HG03571 (cell line): Measurements from ENCODE around the gene TTC23.

Source experiments
- ATAC-seq: cut with Tn5 transposase; IDR thresholded peaks from one replicate; pipeline ENCODE4 v1.9.1; 2021; ENCODE audit not compliant: unreplicated experiment

Gene TTC23

DNA sequence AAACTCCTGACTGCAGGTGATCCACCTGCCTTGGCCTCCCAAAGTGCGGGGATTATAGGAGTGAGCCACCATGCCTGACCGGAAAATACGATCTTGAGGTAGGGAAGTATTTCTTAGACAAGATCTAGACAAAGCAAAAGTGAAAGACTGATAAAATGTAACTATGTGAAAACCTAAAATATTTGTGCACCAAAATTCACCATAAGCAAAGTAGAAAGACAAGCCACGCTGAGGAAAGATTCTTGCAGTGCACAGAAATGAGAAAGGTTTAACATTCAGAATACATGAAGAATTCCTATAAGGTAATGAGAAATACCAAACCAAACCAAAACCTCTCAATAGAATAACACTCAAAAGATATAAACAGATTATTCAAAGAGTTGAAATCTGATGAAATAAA is 108.8 kb downstream of the TTC23 start:
- no peak for ATAC-seq

DNA sequence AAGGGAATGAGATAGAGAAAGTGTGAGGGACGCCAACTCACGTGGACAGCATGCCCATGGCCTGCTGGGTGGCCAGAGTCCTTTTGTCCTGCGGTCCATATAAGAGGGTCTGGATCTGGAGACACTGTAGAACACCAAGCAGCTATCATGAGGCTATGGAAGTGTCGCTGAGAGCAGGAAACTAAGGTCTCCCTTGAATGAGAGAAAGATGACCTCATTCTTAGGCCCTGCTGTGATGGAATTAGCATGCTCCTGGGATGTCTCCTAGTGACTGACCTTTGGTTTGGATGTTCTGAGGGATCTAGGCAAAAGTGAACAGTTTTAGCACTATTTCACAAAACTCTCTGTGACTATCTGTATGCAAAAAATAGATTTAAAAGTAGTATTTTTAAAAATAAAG is 110.1 kb downstream of the TTC23 start:
- ATAC-seq = no peak

DNA sequence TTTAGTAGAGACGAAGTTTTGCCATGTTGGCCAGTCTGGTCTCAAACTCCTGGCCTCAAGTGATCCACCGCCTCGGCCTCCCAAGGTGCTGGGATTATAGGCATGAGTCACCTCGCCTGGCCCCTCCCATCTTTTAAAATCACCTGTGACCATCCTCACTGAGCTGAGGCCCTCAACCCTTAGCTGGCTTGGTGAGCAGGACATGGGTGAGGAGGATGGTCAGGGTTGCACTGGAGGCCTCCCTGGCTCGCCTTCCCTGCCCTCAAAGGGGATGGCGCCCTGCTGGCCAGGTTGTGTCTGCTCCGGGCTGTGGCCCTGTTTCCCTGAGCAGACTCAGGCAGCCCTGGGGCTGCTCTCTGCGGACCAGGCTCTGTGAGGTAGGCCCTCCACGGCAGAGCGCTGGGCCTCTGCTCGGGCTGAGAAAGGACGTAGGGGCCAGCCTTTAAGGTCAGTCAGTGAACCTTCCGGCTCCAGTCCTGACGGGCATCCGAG is 110.8 kb downstream of the TTC23 start:
- no peak for ATAC-seq

DNA sequence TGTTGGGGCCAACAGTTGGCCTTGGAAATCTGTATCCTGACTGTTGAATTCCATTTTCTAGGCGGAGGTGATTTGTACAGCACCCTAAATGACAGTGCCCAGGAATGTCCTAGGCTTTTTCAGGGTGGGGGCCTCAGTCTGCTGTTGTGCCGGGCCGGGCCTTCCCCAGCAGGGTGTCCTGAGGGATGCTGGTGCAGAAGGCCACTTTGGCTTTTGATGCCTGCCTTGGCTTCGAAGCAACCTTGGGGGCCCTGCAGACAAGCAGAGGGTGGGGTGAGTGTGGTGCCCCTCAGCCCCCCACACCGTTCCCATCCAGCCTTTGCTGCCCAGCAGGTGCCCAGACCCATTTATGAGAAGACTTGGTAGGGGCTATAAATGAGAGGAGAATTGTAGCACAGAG is 111.5 kb downstream of the TTC23 start:
- no peak for ATAC-seq

DNA sequence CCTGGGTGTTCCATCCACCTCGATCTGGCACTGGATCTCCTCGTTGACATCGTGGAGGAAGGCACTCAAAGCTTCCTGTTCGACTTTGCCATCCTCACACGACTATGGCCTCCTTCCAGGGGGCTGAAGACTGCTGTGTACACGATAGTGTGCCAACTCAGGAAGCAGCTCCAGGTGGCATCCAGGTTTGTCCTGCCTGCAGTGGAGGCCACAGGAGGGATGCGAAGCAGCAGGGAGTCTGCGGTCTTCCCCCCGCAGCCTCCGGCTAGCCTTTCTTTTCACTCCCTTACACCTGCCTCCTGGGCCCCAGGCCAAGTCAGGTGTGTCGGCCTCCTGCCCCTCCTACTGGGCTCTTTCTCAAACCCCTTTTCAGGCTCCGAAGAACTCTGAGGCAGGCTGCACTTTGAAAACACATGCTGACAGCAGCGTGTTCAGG is 112.3 kb downstream of the TTC23 start:
- no peak for ATAC-seq

DNA sequence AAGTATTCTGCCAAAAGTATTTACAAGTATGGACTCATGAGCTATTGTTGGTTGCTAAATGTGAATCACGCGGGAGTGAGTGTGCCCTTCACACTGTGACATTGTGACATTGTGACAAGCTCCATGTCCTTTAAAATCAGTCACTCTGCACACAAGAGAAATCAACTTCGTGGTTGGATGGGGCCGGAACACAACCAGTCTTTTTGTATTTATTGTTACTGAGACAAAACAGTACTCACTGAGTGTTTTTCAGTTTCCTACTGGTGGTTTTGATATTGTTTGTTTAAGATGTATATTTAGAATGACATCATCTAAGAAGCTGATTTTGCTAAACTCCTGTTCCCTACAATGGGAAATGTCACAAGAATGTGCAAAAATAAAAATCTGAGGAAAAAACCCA is 114.2 kb downstream of the TTC23 start:
- no peak for ATAC-seq

DNA sequence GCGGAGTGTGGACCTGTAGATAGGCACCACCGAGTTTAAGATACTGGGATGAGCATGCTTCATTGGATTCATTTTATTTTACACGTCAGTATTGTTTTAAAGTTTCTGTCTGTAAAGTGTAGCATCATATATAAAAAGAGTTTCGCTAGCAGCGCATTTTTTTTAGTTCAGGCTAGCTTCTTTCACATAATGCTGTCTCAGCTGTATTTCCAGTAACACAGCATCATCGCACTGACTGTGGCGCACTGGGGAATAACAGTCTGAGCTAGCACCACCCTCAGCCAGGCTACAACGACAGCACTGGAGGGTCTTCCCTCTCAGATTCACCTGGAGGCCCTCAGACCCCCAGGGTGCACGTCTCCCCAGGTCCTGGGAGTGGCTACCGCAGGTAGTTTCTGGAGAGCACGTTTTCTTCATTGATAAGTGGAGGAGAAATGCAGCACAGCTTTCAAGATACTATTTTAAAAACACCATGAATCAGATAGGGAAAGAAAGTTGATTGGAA is 115.0 kb downstream of the TTC23 start:
- ATAC-seq = no peak

DNA sequence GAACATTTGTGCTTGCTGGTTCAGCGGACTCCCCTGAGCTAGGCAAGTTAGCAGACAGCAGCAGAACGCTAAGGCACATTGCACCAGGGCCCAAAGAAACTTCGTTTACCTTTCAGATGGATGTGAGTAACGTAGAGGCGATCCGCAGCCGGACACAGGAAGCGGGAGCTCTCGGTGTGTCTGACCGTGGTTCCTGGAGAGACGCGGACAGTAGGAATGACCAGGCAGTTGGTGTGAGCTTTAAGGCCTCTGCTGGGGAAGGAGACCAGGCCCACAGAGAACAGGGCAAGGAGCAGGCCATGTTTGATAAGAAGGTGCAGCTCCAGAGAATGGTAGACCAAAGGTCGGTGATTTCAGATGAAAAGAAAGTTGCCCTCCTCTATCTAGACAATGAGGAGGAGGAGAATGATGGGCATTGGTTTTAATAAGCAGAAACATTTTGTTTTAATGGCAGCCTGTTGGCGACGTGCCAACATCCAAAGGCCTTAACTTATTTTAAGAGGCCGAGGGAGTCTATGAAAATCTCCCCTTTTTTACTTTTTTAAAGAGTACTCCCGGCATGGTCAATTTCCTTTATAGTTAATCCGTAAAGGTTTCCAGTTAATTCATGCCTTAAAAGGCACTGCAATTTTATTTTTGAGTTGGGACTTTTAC is 116.6 kb downstream of the TTC23 start:
- no peak for ATAC-seq

DNA sequence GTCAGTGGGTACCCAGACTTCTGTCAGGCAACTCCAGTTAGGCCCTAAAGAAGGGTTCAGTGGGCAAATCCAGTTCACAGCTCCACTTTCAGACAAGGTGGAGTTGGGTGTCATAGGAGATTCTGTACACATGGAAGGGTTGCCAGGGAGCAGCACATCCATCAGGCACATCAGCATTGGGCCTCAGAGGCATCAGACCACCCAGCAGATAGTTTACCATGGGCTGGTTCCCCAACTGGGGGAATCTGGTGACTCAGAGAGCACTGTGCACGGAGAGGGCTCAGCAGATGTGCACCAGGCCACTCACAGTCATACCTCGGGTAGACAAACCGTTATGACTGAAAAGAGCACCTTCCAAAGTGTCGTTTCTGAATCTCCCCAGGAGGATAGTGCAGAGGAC is 117.3 kb downstream of the TTC23 start:
- ATAC-seq = no peak

DNA sequence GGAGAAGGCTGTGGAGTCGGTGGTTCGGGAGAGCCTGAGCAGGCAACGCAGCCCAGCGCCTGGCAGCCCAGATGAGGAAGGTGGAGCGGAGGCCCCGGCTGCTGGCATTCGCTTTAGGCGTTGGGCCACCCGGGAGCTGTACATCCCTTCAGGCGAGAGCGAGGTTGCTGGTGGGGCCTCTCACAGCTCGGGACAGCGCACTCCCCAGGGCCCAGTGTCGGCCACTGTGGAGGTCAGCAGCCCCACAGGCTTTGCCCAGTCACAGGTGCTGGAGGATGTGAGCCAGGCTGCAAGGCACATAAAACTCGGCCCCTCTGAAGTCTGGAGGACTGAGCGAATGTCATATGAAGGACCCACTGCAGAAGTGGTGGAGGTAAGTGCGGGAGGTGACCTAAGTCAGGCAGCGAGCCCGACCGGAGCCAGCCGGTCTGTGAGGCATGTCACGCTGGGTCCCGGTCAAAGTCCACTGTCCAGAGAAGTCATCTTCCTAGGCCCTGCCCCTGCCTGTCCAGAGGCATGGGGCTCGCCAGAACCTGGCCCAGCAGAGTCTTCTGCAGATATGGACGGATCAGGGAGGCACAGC is 117.8 kb downstream of the TTC23 start:
- ATAC-seq = no peak

DNA sequence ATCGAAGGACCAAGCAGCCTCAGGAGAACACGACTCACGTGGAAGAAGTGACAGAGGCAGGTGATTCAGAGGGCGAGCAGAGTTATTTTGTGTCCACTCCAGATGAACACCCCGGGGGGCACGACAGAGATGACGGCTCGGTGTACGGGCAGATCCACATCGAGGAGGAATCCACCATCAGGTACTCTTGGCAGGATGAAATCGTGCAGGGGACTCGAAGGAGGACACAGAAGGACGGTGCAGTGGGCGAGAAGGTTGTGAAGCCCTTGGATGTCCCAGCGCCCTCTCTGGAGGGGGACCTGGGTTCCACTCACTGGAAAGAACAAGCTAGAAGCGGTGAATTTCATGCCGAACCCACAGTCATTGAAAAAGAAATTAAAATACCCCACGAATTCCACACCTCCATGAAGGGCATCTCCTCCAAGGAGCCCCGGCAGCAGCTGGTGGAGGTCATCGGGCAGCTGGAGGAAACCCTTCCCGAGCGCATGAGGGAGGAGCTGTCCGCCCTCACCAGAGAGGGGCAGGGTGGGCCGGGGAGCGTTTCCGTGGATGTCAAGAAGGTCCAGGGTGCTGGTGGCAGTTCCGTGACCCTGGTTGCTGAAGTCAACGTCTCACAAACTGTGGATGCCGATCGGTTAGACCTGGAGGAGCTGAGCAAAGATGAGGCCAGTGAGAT is 118.5 kb downstream of the TTC23 start:
- no peak for ATAC-seq

DNA sequence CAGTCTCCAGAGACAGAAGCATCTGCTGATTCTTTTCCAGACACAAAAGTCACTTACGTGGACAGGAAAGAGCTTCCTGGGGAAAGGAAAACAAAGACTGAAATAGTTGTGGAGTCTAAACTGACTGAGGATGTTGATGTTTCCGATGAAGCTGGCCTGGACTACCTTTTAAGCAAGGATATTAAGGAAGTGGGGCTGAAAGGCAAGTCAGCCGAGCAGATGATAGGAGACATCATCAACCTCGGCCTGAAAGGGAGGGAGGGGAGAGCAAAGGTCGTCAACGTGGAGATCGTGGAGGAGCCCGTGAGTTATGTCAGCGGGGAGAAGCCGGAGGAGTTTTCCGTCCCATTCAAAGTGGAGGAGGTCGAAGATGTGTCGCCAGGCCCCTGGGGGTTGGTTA is 119.1 kb downstream of the TTC23 start:
- no peak for ATAC-seq

DNA sequence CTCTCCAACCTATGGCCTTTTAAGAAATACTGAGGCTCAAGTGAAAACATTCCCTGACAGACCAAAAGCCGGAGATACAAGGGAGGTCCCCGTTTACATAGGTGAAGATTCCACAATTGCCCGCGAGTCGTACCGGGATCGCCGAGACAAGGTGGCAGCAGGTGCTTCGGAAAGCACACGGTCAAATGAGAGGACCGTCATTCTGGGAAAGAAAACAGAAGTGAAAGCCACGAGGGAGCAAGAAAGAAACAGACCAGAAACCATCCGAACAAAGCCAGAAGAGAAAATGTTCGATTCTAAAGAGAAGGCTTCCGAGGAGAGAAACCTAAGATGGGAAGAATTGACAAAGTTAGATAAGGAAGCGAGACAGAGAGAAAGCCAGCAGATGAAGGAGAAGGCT is 119.7 kb downstream of the TTC23 start:
- ATAC-seq = no peak

DNA sequence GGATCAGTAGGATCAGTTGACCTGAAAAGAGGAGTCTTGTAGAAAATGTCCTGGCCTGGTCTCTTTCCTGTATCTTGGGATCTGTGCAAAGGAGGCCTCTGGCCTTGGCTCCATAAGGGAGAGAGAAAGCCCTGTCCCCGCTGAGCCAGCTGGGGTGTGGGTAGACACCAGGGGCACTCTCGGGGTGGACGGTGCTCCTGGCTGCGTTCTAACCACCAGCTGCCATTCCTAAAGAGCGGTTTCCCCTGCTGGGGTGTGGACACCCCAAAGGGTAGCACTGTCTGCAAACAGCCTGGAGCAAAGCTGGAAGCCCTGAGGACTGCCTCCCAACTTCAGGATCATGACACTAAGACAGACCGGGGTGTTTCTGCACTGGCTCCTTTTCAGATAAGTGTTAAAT is 121.0 kb downstream of the TTC23 start:
- no peak for ATAC-seq

DNA sequence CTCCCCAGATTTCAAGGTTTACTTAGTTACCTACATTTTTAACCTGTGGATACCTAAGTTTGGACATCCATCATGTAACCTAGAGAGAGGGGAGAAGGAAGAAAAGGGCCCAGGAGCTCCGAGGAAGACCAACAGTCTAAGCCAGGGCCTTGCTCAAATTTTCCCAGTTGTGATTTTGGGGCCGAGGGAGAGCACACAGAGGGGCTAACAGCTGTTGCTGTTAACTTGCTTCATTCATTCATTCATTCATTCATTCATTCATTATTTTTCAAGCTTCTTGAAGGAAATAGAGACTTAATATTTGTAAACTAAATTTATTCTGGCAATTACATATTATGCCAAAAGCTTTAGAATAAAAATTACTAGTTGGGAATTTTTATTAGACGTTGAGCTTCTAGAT is 121.6 kb downstream of the TTC23 start:
- no peak for ATAC-seq

DNA sequence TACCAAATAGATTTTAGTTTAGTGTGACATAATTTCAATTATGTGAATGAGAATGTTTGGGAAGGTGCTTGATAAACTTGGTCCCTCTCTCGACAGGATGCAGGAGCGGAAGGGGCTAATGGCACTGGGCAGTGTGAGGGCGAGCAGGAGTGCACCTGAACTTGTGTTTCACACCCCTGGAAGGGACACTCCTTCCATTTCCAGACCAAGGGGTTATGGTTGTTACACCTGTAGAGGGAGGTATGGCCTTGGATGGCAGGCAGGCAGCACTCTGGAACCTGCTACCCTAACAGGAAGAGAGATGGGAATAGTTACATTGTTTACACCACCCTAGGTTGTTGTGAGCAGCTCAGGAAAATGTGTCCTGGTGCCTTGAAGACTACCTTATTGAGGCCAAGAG is 122.5 kb downstream of the TTC23 start:
- no peak for ATAC-seq

DNA sequence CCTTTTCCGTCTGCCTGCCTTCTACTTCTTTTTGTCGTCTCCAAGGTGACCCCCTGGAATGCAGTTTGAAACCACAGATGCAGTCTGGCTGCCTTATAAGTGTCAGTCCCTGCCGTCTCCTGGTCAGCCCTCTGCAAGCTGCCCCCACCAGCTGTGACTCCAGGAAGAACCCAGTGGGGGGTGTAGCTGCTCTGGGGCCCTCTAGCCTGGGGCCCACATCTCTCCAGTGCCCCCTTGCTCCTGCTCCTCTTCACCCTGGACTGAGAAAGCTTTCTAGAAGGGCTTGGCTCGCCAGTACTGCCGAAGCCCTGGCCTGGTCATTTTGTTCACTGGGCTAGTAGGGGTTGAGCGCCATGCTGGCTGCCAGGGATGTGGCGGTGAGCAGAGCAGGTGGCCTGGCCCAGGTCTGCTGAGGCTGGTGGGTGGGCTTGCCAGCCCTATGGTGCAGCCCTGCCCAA is 123.2 kb downstream of the TTC23 start:
- ATAC-seq = no peak

DNA sequence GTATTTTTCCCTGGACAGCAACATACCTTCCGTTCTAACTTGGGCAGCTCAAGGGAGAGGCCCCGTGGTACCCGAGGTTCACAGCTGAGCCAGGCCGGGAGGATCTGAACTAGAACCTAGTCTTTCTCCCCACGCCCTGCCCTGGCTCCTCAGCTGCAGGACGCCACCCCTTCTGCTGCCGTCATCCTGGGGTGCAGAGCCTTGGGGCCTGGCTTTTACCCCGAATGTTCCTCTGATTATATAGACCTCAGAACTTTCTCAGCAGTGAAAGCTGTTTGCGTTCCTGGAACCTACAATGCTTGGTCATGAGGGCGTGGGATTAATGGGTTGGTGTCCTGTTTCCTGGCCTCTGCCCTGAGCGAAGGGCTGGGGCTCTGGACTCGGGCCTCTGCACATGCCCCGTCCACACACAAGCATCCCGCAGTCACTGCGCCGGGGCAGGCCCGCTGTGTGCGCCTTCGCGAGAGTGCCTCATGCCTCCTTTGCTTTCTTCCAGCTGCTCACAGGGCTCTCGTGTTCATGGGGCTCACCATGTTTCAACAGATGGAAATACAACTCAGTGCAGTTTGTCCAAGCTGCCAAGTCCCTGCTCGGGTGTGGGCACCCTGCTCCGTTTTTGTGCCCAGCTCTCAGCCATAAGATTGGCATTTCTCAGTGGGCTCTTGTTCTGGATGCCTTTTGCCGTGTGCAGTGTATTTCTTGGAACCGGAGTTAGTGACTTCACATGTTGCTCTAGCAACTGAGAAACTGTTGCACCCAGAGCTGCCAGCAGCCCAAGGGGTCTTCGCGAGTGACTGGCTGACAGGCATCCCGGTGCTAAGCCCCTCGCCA is 124.1 kb downstream of the TTC23 start:
- ATAC-seq = no peak

DNA sequence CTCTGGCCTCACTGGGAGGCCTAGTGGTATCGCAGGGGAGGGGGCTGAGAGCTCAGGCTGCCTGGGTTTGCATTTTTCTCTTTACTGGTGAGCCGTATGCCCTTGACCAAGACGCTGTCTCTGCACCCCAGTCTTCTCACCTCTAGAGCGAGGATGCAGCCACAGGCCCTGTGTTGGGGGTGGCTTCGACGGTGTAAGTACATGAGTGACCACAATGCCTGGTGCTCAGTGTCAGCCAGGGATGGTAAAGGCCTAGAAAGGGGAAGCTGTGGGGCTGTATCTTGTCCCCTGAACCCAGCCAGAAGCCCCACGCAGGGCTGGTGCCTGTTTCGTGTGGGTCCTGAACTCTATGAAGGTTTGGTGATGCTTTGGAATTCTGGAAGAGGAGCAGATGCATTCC is 124.7 kb downstream of the TTC23 start:
- no peak for ATAC-seq

DNA sequence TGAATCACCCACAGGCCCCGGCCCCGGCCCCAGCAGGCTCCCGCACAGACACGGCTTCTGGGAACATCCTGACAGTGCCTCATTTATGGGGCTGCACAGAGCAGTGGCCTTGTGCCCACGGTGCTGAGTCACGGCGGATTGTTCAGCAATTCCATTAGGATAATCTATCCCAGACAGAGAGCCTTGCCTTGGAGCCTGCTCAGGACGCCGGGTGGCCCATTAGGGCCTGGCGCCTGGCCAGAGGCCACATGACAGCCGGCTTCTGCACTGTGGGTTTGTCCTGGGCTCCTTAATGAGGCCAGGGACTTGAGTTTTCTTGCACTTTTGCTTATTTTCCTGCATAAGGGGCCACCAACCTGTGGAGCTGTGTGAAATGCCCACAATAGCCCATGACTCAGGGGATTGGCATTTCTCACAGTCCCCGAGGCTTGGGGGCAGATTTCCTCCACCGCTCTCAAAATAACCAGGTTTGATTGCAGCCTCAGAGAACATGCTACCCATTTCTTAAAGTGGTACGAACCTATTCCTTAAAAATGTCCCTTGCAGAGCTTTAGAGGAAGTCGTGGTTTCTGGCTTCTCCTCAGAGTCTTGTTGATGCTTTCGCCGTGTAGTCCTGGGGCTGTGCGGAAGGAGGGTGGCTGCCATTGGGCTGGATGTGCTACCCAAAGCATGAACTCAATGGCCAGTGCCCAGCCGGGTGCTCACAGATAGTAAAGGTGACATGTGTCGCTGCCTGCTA is 125.5 kb downstream of the TTC23 start:
- no peak for ATAC-seq
